Lower leg skin (tissue), 4 donors: Measurements from ENCODE around the gene TXNRD2. TPM values are rescaled to one million over a fixed set of nuclear protein-coding genes. Genes with fewer than 3 reads are reported as not detected.

Source experiments
- DNase-seq, 2 donors: peaks; one replicate each; pipeline ENCODE4 v3.0.0-alpha.2; 2019; ENCODE audit warnings: low spot score in 2 of 2
- H3K4me3 ChIP-seq: fragments of 200-600 bp; sonication (generic); 2 replicates; pipeline ENCODE4 v1.5.1; 2017; ENCODE audit warnings: mild to moderate bottlenecking, low read depth; ENCODE audit not compliant: poor library complexity, severe bottlenecking
- POLR2A ChIP-seq, 2 donors: fragments of 450-650 bp; IDR thresholded peaks; one replicate each; pipeline ENCODE4 v1.6.1; 2016 to 2017; ENCODE audit warnings: antibody characterized with exemption in 2 of 2, mild to moderate bottlenecking in 1 of 2, moderate library complexity in 1 of 2
- WGBS, 2 donors: methylation state at CpG; one replicate each; pipeline ENCODE4 v1.1.5; 2018; 5-methylcytosine and 5-hydroxymethylcytosine counted together
- intact Hi-C: fragments of 100-400 bp; cut with DNase I; formaldehyde crosslinking; loops from one replicate; pipeline ENCODE4 v1.15.0; 2023; ENCODE audit warnings: low total_unique reads
- total RNA-seq, 4 donors: library from RNA; depleted of rRNA; stranded (reverse); fragments of >200 nt; gene quantifications; one replicate each; pipeline ENCODE4 v1.1.0, GENCODE V29; 2016
- TF ChIP-seq, protein P1 (sequence below), 3 donors: fragments of 450-650 bp; IDR thresholded peaks; one replicate each; pipeline ENCODE4 v1.5.1; 2016; ENCODE audit warnings: antibody characterized with exemption in 3 of 3, mild to moderate bottlenecking in 3 of 3, moderate library complexity in 2 of 3

The TXNRD2 gene
- total RNA-seq, 4 donors from 2014 or later: 10.9 to 16.8 (median 15.2) TPM

DNA sequence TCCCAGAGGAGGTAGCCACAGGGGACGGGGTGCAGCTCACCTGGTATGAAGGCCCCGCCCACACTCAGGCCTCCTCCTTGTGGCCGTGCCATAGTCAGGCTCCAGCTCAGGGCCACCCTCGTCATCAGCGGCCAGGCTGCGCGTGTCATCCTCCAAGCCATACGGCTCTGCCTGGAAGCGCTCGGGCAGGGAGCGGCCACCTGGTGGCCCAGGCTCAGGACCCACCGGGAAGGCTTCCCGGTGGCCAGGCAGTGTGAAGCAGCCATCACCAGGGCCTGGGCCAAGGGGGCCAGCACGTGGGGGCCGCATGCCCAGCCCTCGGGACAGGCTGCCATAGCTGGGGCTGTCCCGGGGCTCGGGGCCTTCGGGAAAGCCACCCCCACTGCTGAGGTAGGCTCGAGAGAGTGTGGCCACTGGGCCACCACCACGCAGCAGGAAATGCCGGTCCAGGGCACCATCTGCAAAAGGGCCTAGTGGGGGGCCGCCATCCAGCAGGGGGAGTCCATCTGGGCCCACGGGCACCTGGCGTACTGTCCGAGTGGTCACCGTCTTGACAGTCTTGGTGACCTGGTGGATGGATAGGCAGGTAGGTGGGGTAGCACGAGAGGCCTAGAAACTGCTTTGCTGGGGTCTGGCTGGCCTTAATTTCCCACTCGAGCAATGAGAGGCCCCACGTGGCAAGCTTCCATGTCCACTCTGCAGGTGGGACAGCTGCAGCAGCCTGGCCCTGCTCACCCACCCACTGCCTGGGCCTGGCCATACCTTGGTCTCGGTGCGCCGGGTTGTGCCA lies 39.7 kb upstream of the TXNRD2 start:
- no peak for DNase-seq
- no peak overlapping the region for H3K4me3 ChIP-seq
- WGBS, 2 donors: 91 to 92% methylated on average over 19 to 33 of the region's 33 CpGs
- intact Hi-C loops: no loop called here
- no peak for TF ChIP-seq POLR2A (IDR thresholded peaks at IDR 0.05)
- TF ChIP-seq, protein P1, sequence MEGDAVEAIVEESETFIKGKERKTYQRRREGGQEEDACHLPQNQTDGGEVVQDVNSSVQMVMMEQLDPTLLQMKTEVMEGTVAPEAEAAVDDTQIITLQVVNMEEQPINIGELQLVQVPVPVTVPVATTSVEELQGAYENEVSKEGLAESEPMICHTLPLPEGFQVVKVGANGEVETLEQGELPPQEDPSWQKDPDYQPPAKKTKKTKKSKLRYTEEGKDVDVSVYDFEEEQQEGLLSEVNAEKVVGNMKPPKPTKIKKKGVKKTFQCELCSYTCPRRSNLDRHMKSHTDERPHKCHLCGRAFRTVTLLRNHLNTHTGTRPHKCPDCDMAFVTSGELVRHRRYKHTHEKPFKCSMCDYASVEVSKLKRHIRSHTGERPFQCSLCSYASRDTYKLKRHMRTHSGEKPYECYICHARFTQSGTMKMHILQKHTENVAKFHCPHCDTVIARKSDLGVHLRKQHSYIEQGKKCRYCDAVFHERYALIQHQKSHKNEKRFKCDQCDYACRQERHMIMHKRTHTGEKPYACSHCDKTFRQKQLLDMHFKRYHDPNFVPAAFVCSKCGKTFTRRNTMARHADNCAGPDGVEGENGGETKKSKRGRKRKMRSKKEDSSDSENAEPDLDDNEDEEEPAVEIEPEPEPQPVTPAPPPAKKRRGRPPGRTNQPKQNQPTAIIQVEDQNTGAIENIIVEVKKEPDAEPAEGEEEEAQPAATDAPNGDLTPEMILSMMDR (IDR thresholded peaks at IDR 0.05): no peak

DNA sequence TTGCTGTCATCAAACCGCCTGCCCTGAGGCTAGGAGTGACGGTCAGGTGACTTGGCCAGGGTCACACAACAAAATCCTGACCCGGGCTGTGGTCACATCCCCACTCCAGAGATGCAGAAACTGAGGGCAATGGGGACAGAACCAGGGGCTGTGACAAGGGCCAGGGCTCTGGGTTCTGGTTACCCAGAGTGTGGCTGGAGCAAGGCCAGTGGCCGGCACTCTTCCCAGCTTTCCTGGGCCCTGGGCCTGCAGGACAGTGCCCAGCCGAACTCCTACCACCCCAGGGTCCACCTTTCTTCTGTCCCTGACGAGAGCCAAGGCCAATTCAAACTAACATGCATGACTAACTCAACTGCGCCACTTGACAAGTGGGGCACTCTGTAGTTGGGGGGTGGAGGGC lies 39.1 kb upstream of the TXNRD2 start:
- WGBS, 2 donors: 86 to 91% methylated on average over 7 of the region's 7 CpGs
- no peak overlapping the region for H3K4me3 ChIP-seq
- intact Hi-C loops: no loop called here
- no peak for DNase-seq
- no peak for TF ChIP-seq POLR2A (IDR thresholded peaks at IDR 0.05)
- TF ChIP-seq, protein P1 (IDR thresholded peaks at IDR 0.05): no peak

DNA sequence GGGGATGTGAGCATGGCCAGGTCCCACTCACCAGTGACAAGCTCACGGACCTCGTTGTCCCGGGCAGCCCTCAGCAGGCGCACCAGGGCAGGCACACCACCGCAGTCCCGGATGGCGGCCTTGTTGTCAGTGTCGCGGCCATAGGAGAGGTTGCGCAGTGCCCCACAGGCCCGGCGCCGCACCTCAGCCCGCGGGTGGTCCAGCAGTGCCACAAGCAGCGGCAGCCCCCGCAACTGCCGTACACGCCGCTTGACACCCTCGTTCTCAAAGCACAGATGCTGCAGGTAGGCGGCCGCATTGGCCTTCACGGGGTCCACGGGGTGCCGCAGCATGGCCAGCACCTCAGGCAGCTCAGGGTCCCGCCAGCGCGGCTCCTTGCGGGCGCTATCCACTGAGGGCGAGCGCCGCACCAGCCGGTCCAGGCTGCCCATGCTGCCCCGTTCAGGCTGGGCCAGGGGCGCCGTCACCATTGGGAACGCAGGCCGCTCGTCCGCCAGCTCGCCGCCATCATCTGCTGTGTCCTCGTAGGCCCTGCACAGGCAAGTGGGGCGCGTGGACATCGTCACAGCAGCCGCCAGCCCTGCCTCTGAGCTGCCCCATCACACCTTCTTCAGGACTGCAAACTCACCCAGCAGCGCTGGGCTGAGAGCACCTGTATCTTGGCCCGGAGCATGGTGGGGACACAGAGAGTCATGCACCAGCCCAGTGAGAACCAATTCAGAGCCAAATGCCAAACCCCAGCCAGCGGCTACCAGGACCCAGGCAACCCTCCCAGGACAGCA lies 38.3 kb upstream of the TXNRD2 start:
- intact Hi-C loops: no loop called here

DNA sequence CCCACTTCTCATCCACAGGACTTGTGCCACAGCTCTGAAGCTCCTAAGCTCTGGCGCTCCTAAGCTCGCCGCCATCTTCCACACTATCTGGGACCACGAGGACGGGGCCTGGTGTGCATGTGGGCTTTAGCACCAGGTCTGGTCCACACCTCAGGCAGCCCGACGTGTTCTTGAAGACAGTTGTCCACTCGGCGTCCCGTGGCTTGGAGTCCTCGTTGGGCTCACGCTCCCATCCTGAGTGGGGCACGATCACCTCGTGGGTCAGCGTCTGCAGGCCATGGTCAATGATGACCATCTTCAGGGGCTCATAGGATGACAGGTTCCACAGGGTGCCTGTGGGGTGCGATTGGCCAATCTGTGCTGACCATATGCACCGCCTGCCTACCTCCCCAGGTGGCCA lies 37.1 kb upstream of the TXNRD2 start:
- 90 to 97% methylated on average over 7 to 17 of the region's 17 CpGs for WGBS, 2 donors
- H3K4me3 ChIP-seq: no peak overlapping the region
- no peak for DNase-seq
- TF ChIP-seq POLR2A (IDR thresholded peaks at IDR 0.05): no peak
- TF ChIP-seq, protein P1 (IDR thresholded peaks at IDR 0.05): no peak
- intact Hi-C loops: no loop called here

More for the DNA sequence above, 38.3 kb upstream of the TXNRD2 start:
- TF ChIP-seq POLR2A (IDR thresholded peaks at IDR 0.05): no peak
- TF ChIP-seq, protein P1 (IDR thresholded peaks at IDR 0.05): no peak
- WGBS, 2 donors: 95% methylated on average over 40 to 52 of the region's 52 CpGs
- no peak for DNase-seq
- no peak overlapping the region for H3K4me3 ChIP-seq

DNA sequence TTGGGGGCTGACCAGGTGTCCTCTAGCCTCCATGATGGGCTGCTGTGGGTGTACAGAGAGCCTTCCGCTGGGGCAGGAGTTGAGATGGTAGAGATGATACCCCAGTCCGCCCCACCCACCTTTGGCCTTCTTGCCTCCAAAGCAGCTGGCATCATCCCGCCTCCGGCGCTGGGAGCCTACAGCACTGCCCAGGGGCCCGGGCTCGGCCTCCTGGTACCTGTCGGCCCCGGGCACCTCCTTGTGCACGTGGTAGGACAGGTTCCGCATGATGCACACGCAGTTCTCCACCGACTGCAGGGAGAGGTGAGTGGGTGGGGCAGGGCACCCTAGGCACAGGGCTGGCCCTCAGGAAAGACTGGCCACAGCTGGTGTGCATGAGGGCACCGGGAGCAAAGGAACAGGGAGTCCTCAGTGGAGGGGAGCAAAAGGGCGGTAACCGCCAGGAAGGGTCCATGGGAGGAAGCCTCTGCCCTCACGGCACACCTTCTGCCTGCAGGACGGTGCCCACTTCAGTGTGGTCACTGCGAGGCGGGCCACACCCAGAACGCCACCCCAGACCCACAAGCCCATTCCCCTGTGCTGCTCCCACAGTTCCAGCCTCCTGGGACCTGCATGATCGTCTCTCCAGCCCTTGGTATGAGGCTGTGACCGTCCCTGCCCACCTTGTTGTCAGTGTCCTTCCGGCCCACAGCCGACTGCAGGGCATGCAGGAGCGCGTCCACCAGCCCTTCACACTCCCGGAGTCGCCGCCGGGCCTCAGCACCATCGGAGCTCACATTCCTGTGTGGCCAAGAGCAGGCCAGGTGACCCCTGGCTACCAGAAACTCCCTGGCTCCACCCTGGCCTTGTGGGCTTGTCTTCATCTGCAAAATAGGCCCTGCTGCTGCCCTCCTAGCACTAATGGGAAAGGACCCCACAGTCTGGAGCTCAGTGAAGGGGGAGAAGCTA lies 36.0 kb upstream of the TXNRD2 start:
- no peak for DNase-seq
- H3K4me3 ChIP-seq: no peak overlapping the region
- TF ChIP-seq, protein P1 (IDR thresholded peaks at IDR 0.05): no peak
- no peak for TF ChIP-seq POLR2A (IDR thresholded peaks at IDR 0.05)
- 77 to 84% methylated on average over 25 to 32 of the region's 32 CpGs for WGBS, 2 donors
- intact Hi-C loops: no loop called here
